ENCODE results near the gene TBC1D19. TPM values are rescaled to one million over a fixed set of nuclear protein-coding genes. Genes with fewer than 3 reads are reported as not detected.

The TBC1D19 gene
- total and polyA plus RNA-seq, 9 of the 15 experiments (the other 6 are each of a cell fraction or from before 2014, with no cell fraction given) = 0.73 to 5.6 (median 3.7) TPM

- no peak for DNase-seq (ENCODE audit: extremely low read depth in 1 of 4, low spot score in 3 of 4)
- no TSS peak for BruUV-seq (replicated peaks)
- Histone ChIP-seq H3K79me2 (ENCODE audit: control insufficient read depth, insufficient read depth, low read length) (no peaks in the 10 kb centered on the region), H3K9me1 (ENCODE audit: control insufficient read depth, insufficient read depth, low read length) (no peaks in the 10 kb centered on the region), H4K20me1 (replicated peaks; ENCODE audit: control insufficient read depth, insufficient read depth, low read length) (no peaks in the 10 kb centered on the region), H3K36me3 (ENCODE audit: control insufficient read depth, insufficient read depth, low read length) (no peaks in the 10 kb centered on the region), H3K4me1 (replicated peaks in 1 of 2; ENCODE audit: control insufficient read depth in 2 of 2, insufficient read depth in 2 of 2, low read length in 2 of 2) (peaks cover 0 to 14% of the 10 kb centered on the region in 2 experiments; a peak in 3 of 5 replicates), H3K9me3 (replicated peaks; ENCODE audit: control insufficient read depth, insufficient read depth, low read depth, low read length) (no peaks in the 10 kb centered on the region), H3K27me3 (ENCODE audit: control insufficient read depth in 2 of 2, insufficient read depth in 2 of 2, low read length in 2 of 2) (no peaks in the 10 kb centered on the region), H3K4me3 (no peak overlapping the region), H2AFZ (ENCODE audit: low read depth, low read length) (no peak overlapping the region), H3K27ac (ENCODE audit: extremely low read depth, low read depth, low read length) (no peak overlapping the region), H3K9ac (ENCODE audit: insufficient read depth in 1 of 2, low read depth in 2 of 2, low read length in 2 of 2) (no peak overlapping the region), H3K4me2 (ENCODE audit: insufficient read depth, low read length) (no peak overlapping the region)
- in situ Hi-C loops (cut with MboI) = no loop called here
- TF ChIP-seq ZNF184 (CRISPR knock-in tag; IDR thresholded peaks at IDR 0.05) = no peak
- no peak for TF ChIP-seq MNT (conservative IDR thresholded peaks at IDR 0.05)
- TF ChIP-seq RCOR1 (IDR thresholded peaks at IDR 0.05; ENCODE audit: borderline replicate concordance in 1 of 2, low read depth in 2 of 2, low read length in 2 of 2) = no peak
- no peak for TF ChIP-seq EZH2 (IDR thresholded peaks at IDR 0.05; ENCODE audit: borderline replicate concordance, low read depth, low read length)
- no peak for TF ChIP-seq ETV6 (IDR thresholded peaks at IDR 0.05; ENCODE audit: borderline replicate concordance in 1 of 2, low read depth in 2 of 2, low read length in 1 of 2)
- TF ChIP-seq ETV6 (CRISPR knock-in tag; IDR thresholded peaks at IDR 0.05; ENCODE audit: borderline replicate concordance) = no peak
- TF ChIP-seq LEF1 (IDR thresholded peaks at IDR 0.05) = no peak
- intact Hi-C loops (cut with micrococcal nuclease) = no loop called here
- CTCF ChIA-PET (ENCODE audit: low intra/inter-chr PET ratio) = no interaction called here
- no peak for FAIRE-seq
- no peak for ATAC-seq
- POLR2A ChIA-PET = interaction anchor here (0.6 kb wide), 1 partner anchor 264 kb away, joined by 3 read pairs; no protein-coding TSS in a partner anchor
These were observed 27.5 kb downstream of the TBC1D19 start for GRCh38 chr4:26611372-26611771.
